Endothelial cell of umbilical vein (primary cell): ENCODE results near the gene NEK3. TPM values are rescaled to one million over a fixed set of nuclear protein-coding genes. Genes with fewer than 3 reads are reported as not detected.

Source experiments
- BruUV-seq: library from RNA; stranded (reverse); fragments of 400-500 nt; replicated peaks from 2 replicates; lab custom pipeline; 2021; lab: Mats Ljungman, UMichigan
- CTCF ChIA-PET: fragments of 300-600, 350-600 bp; sonication (Branson Sonifier 250); formaldehyde crosslinking; loops from one replicate; lab custom pipeline; 2021; ENCODE audit warnings: antibody characterized with exemption, inconsistent platforms; lab: Charles Lee
- POLR2A ChIA-PET: fragments of 300-600, 350-600 bp; sonication (Branson Sonifier 250); formaldehyde crosslinking; loops from one replicate; lab custom pipeline; 2021; ENCODE audit warnings: antibody characterized with exemption, inconsistent platforms; lab: Charles Lee
- DNase-seq: peaks from one replicate; pipeline ENCODE4 v3.0.0-alpha.2; 2011; ENCODE audit warnings: low read depth, low spot score
- FAIRE-seq: peaks from 2 replicates; lab custom pipeline; 2011; peaks lifted over from hg19 to GRCh38; lab: Jason Lieb, UNC
- H2AFZ ChIP-seq: 2 replicates; pipeline ENCODE4 v1.6.0; 2012; ENCODE audit warnings: low read depth, low read length, control low read depth, inconsistent platforms
- H3K27ac ChIP-seq: 2 replicates; pipeline ENCODE4 v1.5.1; 2011; ENCODE audit warnings: low read depth, mild to moderate bottlenecking, control low read depth, low read length, moderate library complexity; ENCODE audit not compliant: insufficient read depth
- H3K27me3 ChIP-seq, 2 experiments: 2 replicates each; pipeline versions ENCODE4 v1.6.0 to v1.6.1; 2011; ENCODE audit warnings: low read length in 2 of 2, mixed read lengths in 1 of 2; ENCODE audit not compliant: control insufficient read depth in 2 of 2, insufficient read depth in 2 of 2
- H3K36me3 ChIP-seq, 2 experiments: 2 replicates in 1 of 2; 3 replicates in 1 of 2; pipeline ENCODE4 v1.5.1; 2011; ENCODE audit warnings: low read length in 2 of 2, mild to moderate bottlenecking in 1 of 2, moderate library complexity in 1 of 2; ENCODE audit not compliant: control insufficient read depth in 2 of 2, insufficient read depth in 2 of 2; ENCODE audit errors: extremely low read depth in 1 of 2
- H3K4me1 ChIP-seq: 3 replicates; pipeline ENCODE4 v1.5.1; 2011; ENCODE audit warnings: mild to moderate bottlenecking, low read length; ENCODE audit not compliant: control insufficient read depth, insufficient read depth; ENCODE audit errors: extremely low read depth
- H3K4me2 ChIP-seq: 2 replicates; pipeline ENCODE4 v1.6.1; 2011; ENCODE audit warnings: low read length, control low read depth, mixed read lengths; ENCODE audit not compliant: insufficient read depth
- H3K4me3 ChIP-seq, 3 experiments: fragments of 200-600 bp in 1 of 3; sonication (generic), shearing (Covaris generic) in 1 of 3; replicated peaks in 1 of 3; 2 replicates each; pipeline ENCODE4 v1.5.1; 2011 to 2016; ENCODE audit warnings: control low read depth in 3 of 3, low read length in 3 of 3, mild to moderate bottlenecking in 2 of 3, inconsistent platforms in 1 of 3, low read depth in 1 of 3, moderate library complexity in 1 of 3; ENCODE audit not compliant: insufficient read depth in 1 of 3
- H3K79me2 ChIP-seq: 2 replicates; pipeline ENCODE4 v1.6.0; 2012; ENCODE audit warnings: low read length, inconsistent platforms; ENCODE audit not compliant: control insufficient read depth, insufficient read depth
- H3K9ac ChIP-seq: replicated peaks from 2 replicates; pipeline ENCODE3; 2011; ENCODE audit warnings: low read length, control low read depth; ENCODE audit not compliant: insufficient read depth; ENCODE audit errors: extremely low read depth
- H3K9me1 ChIP-seq: replicated peaks from 3 replicates; pipeline ENCODE4 v1.6.0; 2011; ENCODE audit warnings: mild to moderate bottlenecking, low read length; ENCODE audit not compliant: control insufficient read depth, insufficient read depth; ENCODE audit errors: extremely low read depth
- H3K9me3 ChIP-seq: replicated peaks from 2 replicates; pipeline ENCODE4 v1.5.1; 2012; ENCODE audit warnings: low read length, inconsistent platforms; ENCODE audit not compliant: control insufficient read depth, insufficient read depth
- H4K20me1 ChIP-seq: replicated peaks from 2 replicates; pipeline ENCODE3; 2011; ENCODE audit warnings: mild to moderate bottlenecking, low read length; ENCODE audit not compliant: control insufficient read depth, insufficient read depth; ENCODE audit errors: extremely low read depth
- EZH2 ChIP-seq: IDR thresholded peaks from 2 replicates; pipeline ENCODE4 v1.6.1; 2012; ENCODE audit warnings: borderline replicate concordance, low read depth, mild to moderate bottlenecking, moderate library complexity, low read length, inconsistent platforms; ENCODE audit not compliant: severe bottlenecking
- FOS ChIP-seq: IDR thresholded peaks from 2 replicates; pipeline ENCODE4 v1.6.1; 2011; ENCODE audit warnings: mild to moderate bottlenecking, low read length, moderate library complexity, borderline replicate concordance; ENCODE audit not compliant: insufficient read depth
- GATA2 ChIP-seq: IDR thresholded peaks from 2 replicates; pipeline ENCODE4 v1.7.0; 2011; ENCODE audit warnings: low read depth, mild to moderate bottlenecking, moderate library complexity, mixed read lengths, low read length; ENCODE audit not compliant: insufficient read length, insufficient read depth
- JUN ChIP-seq: IDR thresholded peaks from 2 replicates; pipeline ENCODE4 v1.6.1; 2011; ENCODE audit warnings: borderline replicate concordance, low read depth; ENCODE audit not compliant: insufficient read length, insufficient read depth
- MYC ChIP-seq: IDR thresholded peaks from one replicate; pipeline ENCODE4 v1.6.1; 2011; ENCODE audit warnings: mild to moderate bottlenecking, low read depth, low read length
- POLR2A ChIP-seq: IDR thresholded peaks from 2 replicates; pipeline ENCODE4 v1.6.1; 2012; ENCODE audit warnings: low read depth, mild to moderate bottlenecking, control low read depth, low read length
- POLR2AphosphoS5 ChIP-seq: IDR thresholded peaks from 2 replicates; pipeline ENCODE4 v1.6.1; 2012; ENCODE audit warnings: low read depth, mild to moderate bottlenecking, control low read depth, low read length, moderate library complexity; ENCODE audit not compliant: insufficient read depth
- dilution Hi-C: fragments of 300-500 bp; cut with MboI; formaldehyde crosslinking; loops from one replicate; pipeline ENCODE4 v1.15.0; 2019; ENCODE audit warnings: low sequenced_read_pairs; ENCODE audit not compliant: extremely low pct_ligation_motif_present
- intact Hi-C: fragments of 100-400 bp; cut with micrococcal nuclease; formaldehyde crosslinking; loops from one replicate; pipeline ENCODE4 v1.10.0; 2022
- polyA plus RNA-seq, 4 experiments: library from polyadenylated mRNA; depleted of rRNA in 3 of 4; stranded (reverse) in 3 of 4; unstranded in 1 of 4; fragments of >200 nt; gene quantifications; 2 replicates each; pipeline versions ENCODE4 v1.2.1 to v1.2.3, GENCODE V29; 2011 to 2012; ENCODE audit warnings: missing spikeins in 1 of 4
- total RNA-seq: library from RNA; stranded (reverse); gene quantifications from 2 replicates; pipeline ENCODE4 v1.2.3, GENCODE V29; 2021
- TF ChIP-seq, protein P1 (sequence below): IDR thresholded peaks from 2 replicates; pipeline ENCODE4 v1.6.1; 2011; ENCODE audit not compliant: insufficient read depth, insufficient read length
- TF ChIP-seq, protein P2 (sequence below), 2 donors: IDR thresholded peaks; 1 replicate in 1 of 2; 2 replicates in 1 of 2; pipeline ENCODE4 v1.5.1; 2011; ENCODE audit warnings: low read length in 2 of 2, mild to moderate bottlenecking in 2 of 2, moderate library complexity in 2 of 2, control low read depth in 1 of 2, inconsistent platforms in 1 of 2, low read depth in 1 of 2; ENCODE audit not compliant: insufficient read depth in 1 of 2; ENCODE audit errors: extremely low read depth in 1 of 2

NEK3 gene
- total and polyA plus RNA-seq, 2 donors (not counting 3 experiments of a cell fraction or from before 2014, with no cell fraction given) = 10.3 to 13.8 TPM

DNA sequence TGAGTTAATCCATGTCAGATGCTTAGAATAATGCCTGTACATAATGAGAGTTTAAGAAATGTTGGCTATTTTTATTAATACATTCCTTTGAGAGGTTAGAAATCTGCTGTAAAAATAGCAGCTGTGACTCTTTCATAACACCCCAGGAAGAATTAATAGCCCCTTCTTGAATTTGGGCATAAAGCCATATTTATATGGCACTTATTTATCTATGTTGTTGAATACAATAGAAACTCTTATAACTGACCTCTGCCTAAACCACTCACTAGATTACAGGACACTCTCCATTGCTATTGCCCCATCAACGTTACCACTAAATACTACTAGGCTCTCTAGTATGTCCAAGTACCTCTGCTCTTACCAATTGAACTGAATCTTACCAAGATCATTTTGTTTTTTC lies 46.8 kb downstream of the NEK3 start:
- intact Hi-C loops (no loop called here), dilution Hi-C loops (no loop called here)
- POLR2A ChIA-PET = no interaction called here
- H2AFZ ChIP-seq = no peak overlapping the region
- CTCF ChIA-PET = interaction anchor here (1.0 to 1.9 kb wide), 3 partner anchors 9 to 338 kb away, joined by 4 to 5 read pairs (median 4); no protein-coding TSS in a partner anchor
- H3K79me2 ChIP-seq = no peaks in the 10 kb centered on the region
- FAIRE-seq = no peak
- no peak overlapping the region for H3K4me2 ChIP-seq
- no peaks in the 10 kb centered on the region for H3K9me1 ChIP-seq
- H4K20me1 ChIP-seq = no peaks in the 10 kb centered on the region
- no peak overlapping the region for H3K27ac ChIP-seq
- no peaks in the 10 kb centered on the region for H3K36me3 ChIP-seq
- H3K4me1 ChIP-seq = no peaks in the 10 kb centered on the region
- no peak overlapping the region for H3K4me3 ChIP-seq
- H3K9me3 ChIP-seq = no peaks in the 10 kb centered on the region
- H3K27me3 ChIP-seq = peaks cover 9 to 21% of the 10 kb centered on the region in 2 experiments
- DNase-seq = no peak
- TF ChIP-seq EZH2 (no peak), POLR2A (no peak), JUN (no peak), GATA2 (no peak), MYC (no peak), FOS (no peak), POLR2AphosphoS5 (no peak)
- TF ChIP-seq, protein P1, sequence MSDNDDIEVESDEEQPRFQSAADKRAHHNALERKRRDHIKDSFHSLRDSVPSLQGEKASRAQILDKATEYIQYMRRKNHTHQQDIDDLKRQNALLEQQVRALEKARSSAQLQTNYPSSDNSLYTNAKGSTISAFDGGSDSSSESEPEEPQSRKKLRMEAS = no peak
- TF ChIP-seq, protein P2, sequence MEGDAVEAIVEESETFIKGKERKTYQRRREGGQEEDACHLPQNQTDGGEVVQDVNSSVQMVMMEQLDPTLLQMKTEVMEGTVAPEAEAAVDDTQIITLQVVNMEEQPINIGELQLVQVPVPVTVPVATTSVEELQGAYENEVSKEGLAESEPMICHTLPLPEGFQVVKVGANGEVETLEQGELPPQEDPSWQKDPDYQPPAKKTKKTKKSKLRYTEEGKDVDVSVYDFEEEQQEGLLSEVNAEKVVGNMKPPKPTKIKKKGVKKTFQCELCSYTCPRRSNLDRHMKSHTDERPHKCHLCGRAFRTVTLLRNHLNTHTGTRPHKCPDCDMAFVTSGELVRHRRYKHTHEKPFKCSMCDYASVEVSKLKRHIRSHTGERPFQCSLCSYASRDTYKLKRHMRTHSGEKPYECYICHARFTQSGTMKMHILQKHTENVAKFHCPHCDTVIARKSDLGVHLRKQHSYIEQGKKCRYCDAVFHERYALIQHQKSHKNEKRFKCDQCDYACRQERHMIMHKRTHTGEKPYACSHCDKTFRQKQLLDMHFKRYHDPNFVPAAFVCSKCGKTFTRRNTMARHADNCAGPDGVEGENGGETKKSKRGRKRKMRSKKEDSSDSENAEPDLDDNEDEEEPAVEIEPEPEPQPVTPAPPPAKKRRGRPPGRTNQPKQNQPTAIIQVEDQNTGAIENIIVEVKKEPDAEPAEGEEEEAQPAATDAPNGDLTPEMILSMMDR (IDR thresholded peaks at IDR 0.05; ENCODE audit: extremely low read depth in 1 of 2, insufficient read depth in 1 of 2, low read depth in 1 of 2, low read length in 2 of 2) = no peak
- no peak overlapping the region for H3K9ac ChIP-seq
- no TSS peak for BruUV-seq
